ENCODE results near the gene ZBTB37. TPM values are rescaled to one million over a fixed set of nuclear protein-coding genes. Genes with fewer than 3 reads are reported as not detected.
"Not testable (repeated sequence)": the region's sequence is repeated elsewhere in the genome, so short reads cannot be mapped to it uniquely, and the experiment has no call there.

Gene ZBTB37
- total RNA-seq, 2 experiments from 2014 or later = 11.3 to 12.6 TPM

- Mint-ChIP-seq H3K4me1 (peaks cover 74% of the 10 kb centered on the region), H3K27ac (peak overlapping the region; percentile 97), H3K4me3 (peak overlapping the region; percentile 92), H3K27me3 (no peaks in the 10 kb centered on the region), H3K9me3 (no peaks in the 10 kb centered on the region), H3K36me3 (ENCODE audit: low read depth) (peaks cover 67% of the 10 kb centered on the region)
- ChIA-PET CTCF (interaction anchor here (1.2 kb wide), 1 partner anchor 351 kb away, joined by 6 read pairs; no protein-coding TSS in a partner anchor), POLR2A (interaction anchor here (0.9 to 6.1 kb wide), 15 partner anchors 10 to 1133 kb away, joined by 3 to 139 read pairs (median 11); partner anchors contain the start of genes CENPL, DARS2, KLHL20 and PRDX6)
- DNase-seq = peak; percentile 41
Measured at GRCh38 chr1:173867141-173867752, 933 bp upstream of the ZBTB37 start.

GRCh38 chr1:173867753-173868265, 371 bp upstream of the ZBTB37 start, which contains the start of gene GAS5:
TSS of gene GAS5 (minus strand) at chr1:173867989.
- Mint-ChIP-seq H3K4me3 (peak within 1 kb of the TSS; percentile 92), H3K9me3 (no peaks in the 10 kb centered on the region), H3K27me3 (no peaks in the 10 kb centered on the region), H3K36me3 (ENCODE audit: low read depth) (peaks cover 66% of the 10 kb centered on the region), H3K4me1 (peaks cover 72% of the 10 kb centered on the region), H3K27ac (peak within 1 kb of the TSS; percentile 97)
- ChIA-PET POLR2A (interaction anchor here (0.7 to 6.1 kb wide), 35 partner anchors 8 to 1335 kb away, joined by 3 to 139 read pairs (median 5); partner anchors contain the start of genes CENPL, DARS2, KLHL20 and PRDX6), CTCF (interaction anchor here (0.5 to 2.4 kb wide), 7 partner anchors 33 to 438 kb away, joined by 3 to 12 read pairs (median 3); partner anchors contain the start of genes CENPL and DARS2)
- DNase-seq = peak; percentile 100

GRCh38 chr1:173869021-173869359, 810 bp downstream of the ZBTB37 start:
- H3K4me1 Mint-ChIP-seq = peaks cover 69% of the 10 kb centered on the region

GRCh38 chr1:173870252-173871075, 2.3 kb downstream of the ZBTB37 start:
- Mint-ChIP-seq H3K4me1 (peaks cover 54% of the 10 kb centered on the region), H3K36me3 (ENCODE audit: low read depth) (peaks cover 50% of the 10 kb centered on the region), H3K27me3 (no peaks in the 10 kb centered on the region), H3K9me3 (no peaks in the 10 kb centered on the region), H3K4me3 (peak overlapping the region; percentile 92), H3K27ac (peak overlapping the region; percentile 97)
- ChIA-PET POLR2A (interaction anchor here (0.8 to 6.1 kb wide), 19 partner anchors 8 to 1338 kb away, joined by 3 to 139 read pairs (median 5); partner anchors contain the start of genes CACYBP, CENPL, DARS2 and KLHL20), CTCF (interaction anchor here (1.0 to 1.3 kb wide), 3 partner anchors 47 to 282 kb away, joined by 3 to 4 read pairs (median 3); partner anchors contain the start of genes DARS2 and KLHL20)
- DNase-seq = peak; percentile 70

More at GRCh38 chr1:173869021-173869359, 810 bp downstream of the ZBTB37 start:
- no peak for DNase-seq
- ChIA-PET POLR2A (interaction anchor here (0.7 to 6.1 kb wide), 28 partner anchors 12 to 1336 kb away, joined by 3 to 139 read pairs (median 7); partner anchors contain the start of genes CENPL, DARS2, KLHL20 and MRPS14), CTCF (interaction anchor here (0.6 to 2.4 kb wide), 3 partner anchors 45 to 439 kb away, joined by 3 to 12 read pairs (median 3); no protein-coding TSS in a partner anchor)
- H3K27ac Mint-ChIP-seq = peak overlapping the region; percentile 97
- H3K9me3 Mint-ChIP-seq = no peaks in the 10 kb centered on the region
- peak overlapping the region; percentile 92 for H3K4me3 Mint-ChIP-seq
- H3K36me3 Mint-ChIP-seq (ENCODE audit: low read depth) = peaks cover 60% of the 10 kb centered on the region
- H3K27me3 Mint-ChIP-seq = no peaks in the 10 kb centered on the region

- POLR2A ChIA-PET = interaction anchor here (1.4 to 6.1 kb wide), 8 partner anchors 9 to 394 kb away, joined by 3 to 139 read pairs (median 19); partner anchors contain the start of genes CENPL, DARS2, KLHL20 and PRDX6
- Mint-ChIP-seq H3K4me3 (peak overlapping the region; percentile 92), H3K27ac (peak overlapping the region; percentile 97), H3K9me3 (no peaks in the 10 kb centered on the region), H3K36me3 (ENCODE audit: low read depth) (peaks cover 50% of the 10 kb centered on the region), H3K27me3 (no peaks in the 10 kb centered on the region), H3K4me1 (peaks cover 48% of the 10 kb centered on the region)
- DNase-seq = no peak
- CTCF ChIA-PET = interaction anchor here (1.0 to 1.1 kb wide), 2 partner anchors 47 to 441 kb away, joined by 3 read pairs; partner anchors contain the start of gene DARS2
Measured at GRCh38 chr1:173871091-173871490, 2.9 kb downstream of the ZBTB37 start.

- H3K27ac Mint-ChIP-seq = peak overlapping the region; percentile 97
- no peak for DNase-seq
- peaks cover 44% of the 10 kb centered on the region for H3K4me1 Mint-ChIP-seq
- CTCF ChIA-PET = interaction anchor here (1.1 kb wide), 1 partner anchor 442 kb away, joined by 3 read pairs; no protein-coding TSS in a partner anchor
- H3K36me3 Mint-ChIP-seq (ENCODE audit: low read depth) = peaks cover 47% of the 10 kb centered on the region
- no peaks in the 10 kb centered on the region for H3K27me3 Mint-ChIP-seq
- POLR2A ChIA-PET = interaction anchor here (1.9 to 4.7 kb wide), 5 partner anchors 9 to 394 kb away, joined by 6 to 43 read pairs (median 18); partner anchors contain the start of genes KLHL20, PRDX6, RABGAP1L and RC3H1
- peak overlapping the region; percentile 92 for H3K4me3 Mint-ChIP-seq
- no peaks in the 10 kb centered on the region for H3K9me3 Mint-ChIP-seq
Measured at GRCh38 chr1:173871500-173871899, 3.3 kb downstream of the ZBTB37 start.

- no peak for DNase-seq
- Mint-ChIP-seq H3K27me3 (no peaks in the 10 kb centered on the region), H3K4me3 (no peak overlapping the region), H3K9me3 (no peaks in the 10 kb centered on the region), H3K4me1 (peaks cover 11% of the 10 kb centered on the region), H3K27ac (no peak overlapping the region), H3K36me3 (ENCODE audit: low read depth) (peaks cover 36% of the 10 kb centered on the region)
- ChIA-PET POLR2A (interaction anchor here (1.2 to 1.3 kb wide), 2 partner anchors 12 to 23 kb away, joined by 3 to 4 read pairs; no protein-coding TSS in a partner anchor), CTCF (interaction anchor here (0.6 to 0.9 kb wide), 2 partner anchors 119 to 128 kb away, joined by 3 to 4 read pairs; no protein-coding TSS in a partner anchor)
Measured at GRCh38 chr1:173876732-173877131, 8.6 kb downstream of the ZBTB37 start.

GRCh38 chr1:173878251-173878650, 10.1 kb downstream of the ZBTB37 start:
- H3K9me3 Mint-ChIP-seq = no peaks in the 10 kb centered on the region
- ChIA-PET POLR2A (no interaction called here), CTCF (no interaction called here)
- H3K36me3 Mint-ChIP-seq (ENCODE audit: low read depth) = peaks cover 32% of the 10 kb centered on the region
- H3K4me3 Mint-ChIP-seq = no peak overlapping the region
- H3K27ac Mint-ChIP-seq = no peak overlapping the region
- no peaks in the 10 kb centered on the region for H3K27me3 Mint-ChIP-seq
- no peak for DNase-seq
- peaks cover 3% of the 10 kb centered on the region for H3K4me1 Mint-ChIP-seq

- H3K4me1 Mint-ChIP-seq, H3K4me3 Mint-ChIP-seq, H3K27ac Mint-ChIP-seq, H3K9me3 Mint-ChIP-seq, CTCF ChIA-PET, DNase-seq, POLR2A ChIA-PET, H3K27me3 Mint-ChIP-seq: not testable (repeated sequence)
- H3K36me3 Mint-ChIP-seq (ENCODE audit: low read depth) = peaks cover 25% of the 10 kb centered on the region
Measured at GRCh38 chr1:173881117-173881516, 12.9 kb downstream of the ZBTB37 start.

- H3K9me3 Mint-ChIP-seq = no peaks in the 10 kb centered on the region
Measured at GRCh38 chr1:173884701-173885100, 16.5 kb downstream of the ZBTB37 start.

GRCh38 chr1:173886746-173887611, 18.8 kb downstream of the ZBTB37 start:
- Mint-ChIP-seq H3K27me3 (no peaks in the 10 kb centered on the region), H3K4me1 (peaks cover 4% of the 10 kb centered on the region), H3K36me3 (ENCODE audit: low read depth) (peaks cover 45% of the 10 kb centered on the region), H3K27ac (no peak overlapping the region), H3K4me3 (no peak overlapping the region), H3K9me3 (no peaks in the 10 kb centered on the region)
- ChIA-PET POLR2A (no interaction called here), CTCF (no interaction called here)
- no peak for DNase-seq

More at GRCh38 chr1:173884701-173885100, 16.5 kb downstream of the ZBTB37 start:
- DNase-seq = no peak
- Mint-ChIP-seq H3K27ac (no peak overlapping the region), H3K27me3 (no peaks in the 10 kb centered on the region), H3K4me1 (peaks cover 4% of the 10 kb centered on the region), H3K36me3 (ENCODE audit: low read depth) (peaks cover 29% of the 10 kb centered on the region), H3K4me3 (no peak overlapping the region)
- CTCF ChIA-PET = no interaction called here
- POLR2A ChIA-PET = interaction anchor here (1.0 kb wide), 1 partner anchor 17 kb away, joined by 3 read pairs; the partner anchor contains the start of genes GAS5 and ZBTB37

Measured in activated CD4-positive, alpha-beta memory T cell treated with anti-CD3 and anti-CD28 coated beads, Interleukin-2, amount 10 ng/mL, durations not matched to agents 7 days and 5 days (primary cell).